ENCODE results near the gene AGAP1.

The AGAP1 gene

DNA sequence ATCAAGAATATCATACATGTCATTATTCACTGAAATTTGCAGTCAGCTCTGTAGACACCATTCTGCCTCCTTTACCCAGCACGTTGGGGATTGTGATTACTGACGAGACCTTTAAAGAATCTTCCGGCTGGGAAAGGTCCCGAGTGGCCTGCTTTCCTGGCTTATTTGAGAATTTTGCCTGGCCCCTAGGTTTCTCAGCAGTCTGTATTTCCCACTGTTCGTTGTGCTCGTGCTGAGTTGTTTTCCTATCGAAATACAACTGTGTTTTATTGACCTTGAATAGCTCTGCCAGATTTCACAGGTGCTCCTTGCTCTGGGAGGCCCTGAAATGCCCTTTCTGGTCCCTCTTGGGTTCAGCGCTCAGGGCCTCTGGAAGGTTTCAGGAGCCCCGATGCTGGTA is 94.9 kb downstream of the AGAP1 start:
- TF ChIP-seq POLR2AphosphoS5 (IDR thresholded peaks at IDR 0.05; ENCODE audit: low read depth, low read length) (no peak), TAF1 (IDR thresholded peaks at IDR 0.05; ENCODE audit: borderline replicate concordance, insufficient read depth, low read length) (no peak), FOXP2 (optimal IDR thresholded peaks at IDR 0.05; ENCODE audit: borderline replicate concordance, extremely low read depth, extremely low read length, insufficient read depth) (no peak), SIN3A (IDR thresholded peaks at IDR 0.05; ENCODE audit: borderline replicate concordance, insufficient read depth, low read length) (no peak)
- TF ChIP-seq, protein P1, sequence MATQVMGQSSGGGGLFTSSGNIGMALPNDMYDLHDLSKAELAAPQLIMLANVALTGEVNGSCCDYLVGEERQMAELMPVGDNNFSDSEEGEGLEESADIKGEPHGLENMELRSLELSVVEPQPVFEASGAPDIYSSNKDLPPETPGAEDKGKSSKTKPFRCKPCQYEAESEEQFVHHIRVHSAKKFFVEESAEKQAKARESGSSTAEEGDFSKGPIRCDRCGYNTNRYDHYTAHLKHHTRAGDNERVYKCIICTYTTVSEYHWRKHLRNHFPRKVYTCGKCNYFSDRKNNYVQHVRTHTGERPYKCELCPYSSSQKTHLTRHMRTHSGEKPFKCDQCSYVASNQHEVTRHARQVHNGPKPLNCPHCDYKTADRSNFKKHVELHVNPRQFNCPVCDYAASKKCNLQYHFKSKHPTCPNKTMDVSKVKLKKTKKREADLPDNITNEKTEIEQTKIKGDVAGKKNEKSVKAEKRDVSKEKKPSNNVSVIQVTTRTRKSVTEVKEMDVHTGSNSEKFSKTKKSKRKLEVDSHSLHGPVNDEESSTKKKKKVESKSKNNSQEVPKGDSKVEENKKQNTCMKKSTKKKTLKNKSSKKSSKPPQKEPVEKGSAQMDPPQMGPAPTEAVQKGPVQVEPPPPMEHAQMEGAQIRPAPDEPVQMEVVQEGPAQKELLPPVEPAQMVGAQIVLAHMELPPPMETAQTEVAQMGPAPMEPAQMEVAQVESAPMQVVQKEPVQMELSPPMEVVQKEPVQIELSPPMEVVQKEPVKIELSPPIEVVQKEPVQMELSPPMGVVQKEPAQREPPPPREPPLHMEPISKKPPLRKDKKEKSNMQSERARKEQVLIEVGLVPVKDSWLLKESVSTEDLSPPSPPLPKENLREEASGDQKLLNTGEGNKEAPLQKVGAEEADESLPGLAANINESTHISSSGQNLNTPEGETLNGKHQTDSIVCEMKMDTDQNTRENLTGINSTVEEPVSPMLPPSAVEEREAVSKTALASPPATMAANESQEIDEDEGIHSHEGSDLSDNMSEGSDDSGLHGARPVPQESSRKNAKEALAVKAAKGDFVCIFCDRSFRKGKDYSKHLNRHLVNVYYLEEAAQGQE (IDR thresholded peaks at IDR 0.05; ENCODE audit: insufficient read depth in 1 of 2, low read depth in 2 of 2, low read length in 2 of 2) = no peak

DNA sequence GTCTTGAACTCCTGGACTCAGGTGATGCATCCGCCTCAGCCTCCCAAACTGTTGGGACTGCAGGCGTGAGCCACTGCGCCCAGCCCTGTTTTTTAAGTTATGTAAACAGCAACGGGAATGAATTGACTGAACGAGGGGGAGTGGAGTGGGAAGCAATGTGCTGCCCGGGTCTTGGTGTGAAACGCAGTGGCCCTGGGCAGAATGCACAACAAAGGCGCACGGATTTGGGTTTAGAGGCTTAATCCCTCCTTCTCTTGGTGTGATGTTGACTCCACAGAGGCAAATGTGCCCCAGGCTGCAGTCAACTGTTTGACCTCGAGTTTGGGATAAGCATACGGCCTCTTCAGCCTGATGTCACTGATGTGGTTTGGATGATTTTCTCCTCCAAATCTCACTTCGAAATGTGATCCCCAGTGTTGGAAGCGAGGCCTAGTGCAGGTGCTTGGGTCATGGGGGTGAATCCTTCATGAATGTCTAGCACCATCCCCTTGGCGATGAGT is 97.4 kb downstream of the AGAP1 start:
- TF ChIP-seq, protein P1 (IDR thresholded peaks at IDR 0.05; ENCODE audit: insufficient read depth in 1 of 2, low read depth in 2 of 2, low read length in 2 of 2) = no peak
- TF ChIP-seq SIN3A (IDR thresholded peaks at IDR 0.05; ENCODE audit: borderline replicate concordance, insufficient read depth, low read length) (no peak), FOXP2 (optimal IDR thresholded peaks at IDR 0.05; ENCODE audit: borderline replicate concordance, extremely low read depth, extremely low read length, insufficient read depth) (no peak), POLR2AphosphoS5 (IDR thresholded peaks at IDR 0.05; ENCODE audit: low read depth, low read length) (no peak)

DNA sequence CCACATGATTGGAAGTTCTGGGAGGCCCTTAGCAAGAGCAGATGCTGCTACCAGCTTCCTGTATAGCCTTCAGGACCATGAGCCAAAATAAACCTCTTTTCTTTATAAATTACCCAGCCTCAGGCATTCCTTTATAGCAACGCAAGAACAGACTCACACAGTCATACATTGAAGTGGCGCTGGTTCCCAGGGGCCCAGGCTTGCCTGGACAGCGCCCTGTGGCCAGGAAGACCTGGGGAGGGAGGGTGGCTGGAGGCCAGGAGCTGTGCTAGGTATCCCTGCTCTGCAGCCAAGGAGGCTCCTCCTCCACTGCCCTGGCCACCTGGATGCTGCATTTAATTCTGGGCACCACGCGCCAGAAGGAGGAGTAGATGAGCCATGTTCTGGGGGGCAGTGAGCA is 98.1 kb downstream of the AGAP1 start:
- TF ChIP-seq, protein P1 (IDR thresholded peaks at IDR 0.05; ENCODE audit: insufficient read depth in 1 of 2, low read depth in 2 of 2, low read length in 2 of 2) = no peak
- TF ChIP-seq SIN3A (IDR thresholded peaks at IDR 0.05; ENCODE audit: borderline replicate concordance, insufficient read depth, low read length) (no peak), TAF1 (IDR thresholded peaks at IDR 0.05; ENCODE audit: borderline replicate concordance, insufficient read depth, low read length) (no peak), FOXP2 (optimal IDR thresholded peaks at IDR 0.05; ENCODE audit: borderline replicate concordance, extremely low read depth, extremely low read length, insufficient read depth) (no peak), POLR2AphosphoS5 (IDR thresholded peaks at IDR 0.05; ENCODE audit: low read depth, low read length) (no peak)

- TF ChIP-seq, protein P1 (IDR thresholded peaks at IDR 0.05; ENCODE audit: insufficient read depth in 1 of 2, low read depth in 2 of 2, low read length in 2 of 2) = no peak
- TF ChIP-seq POLR2AphosphoS5 (IDR thresholded peaks at IDR 0.05; ENCODE audit: low read depth, low read length) (no peak), TAF1 (IDR thresholded peaks at IDR 0.05; ENCODE audit: borderline replicate concordance, insufficient read depth, low read length) (no peak), FOXP2 (optimal IDR thresholded peaks at IDR 0.05; ENCODE audit: borderline replicate concordance, extremely low read depth, extremely low read length, insufficient read depth) (no peak), SIN3A (IDR thresholded peaks at IDR 0.05; ENCODE audit: borderline replicate concordance, insufficient read depth, low read length) (no peak)
Observed at GRCh38 chr2:235592430-235592829, 98.6 kb downstream of the AGAP1 start.

- TF ChIP-seq POLR2AphosphoS5 (IDR thresholded peaks at IDR 0.05; ENCODE audit: low read depth, low read length) = no peak
- TF ChIP-seq TAF1 (IDR thresholded peaks at IDR 0.05; ENCODE audit: borderline replicate concordance, insufficient read depth, low read length) = no peak
- TF ChIP-seq, protein P1 (IDR thresholded peaks at IDR 0.05; ENCODE audit: insufficient read depth in 1 of 2, low read depth in 2 of 2, low read length in 2 of 2) = no peak
- no peak for TF ChIP-seq FOXP2 (optimal IDR thresholded peaks at IDR 0.05; ENCODE audit: borderline replicate concordance, extremely low read depth, extremely low read length, insufficient read depth)
- no peak for TF ChIP-seq SIN3A (IDR thresholded peaks at IDR 0.05; ENCODE audit: borderline replicate concordance, insufficient read depth, low read length)
Observed at GRCh38 chr2:235592836-235593235, 99.0 kb downstream of the AGAP1 start.
